H9 (cell line): ENCODE data around the gene SLC9A7. TPM values are rescaled to one million over a fixed set of nuclear protein-coding genes. Genes with fewer than 3 reads are reported as not detected.

Experiments used
- DNase-seq: peaks from one replicate; pipeline ENCODE4 v3.0.0-alpha.2; 2017
- H2AFZ ChIP-seq: one replicate; pipeline ENCODE4 v1.6.1; 2013; ENCODE audit warnings: mild to moderate bottlenecking, low read length, control low read depth, moderate library complexity
- H2AK5ac ChIP-seq: 2 replicates; pipeline ENCODE4 v1.6.1; 2013; ENCODE audit warnings: low read length, control low read depth, mixed read lengths; ENCODE audit not compliant: insufficient read length
- H2BK120ac ChIP-seq: one replicate; pipeline ENCODE4 v1.6.1; 2013; ENCODE audit warnings: low read depth, mild to moderate bottlenecking, low read length, control low read depth, inconsistent platforms; ENCODE audit not compliant: poor library complexity, severe bottlenecking
- H2BK12ac ChIP-seq: 2 replicates; pipeline ENCODE4 v1.6.1; 2013; ENCODE audit warnings: low read length, control low read depth, mixed read lengths, low read depth; ENCODE audit not compliant: insufficient read length
- H2BK15ac ChIP-seq: 2 replicates; pipeline ENCODE4 v1.6.1; 2013; ENCODE audit warnings: low read depth, low read length, control low read depth
- H2BK20ac ChIP-seq: one replicate; pipeline ENCODE4 v1.6.1; 2013; ENCODE audit warnings: low read depth, mild to moderate bottlenecking, low read length, control low read depth, inconsistent platforms; ENCODE audit not compliant: poor library complexity, severe bottlenecking
- H2BK5ac ChIP-seq: 2 replicates; pipeline ENCODE4 v1.6.1; 2013; ENCODE audit warnings: low read length, control low read depth, mixed read lengths; ENCODE audit not compliant: insufficient read length
- H3K14ac ChIP-seq: 2 replicates; pipeline ENCODE4 v1.6.1; 2013; ENCODE audit warnings: low read length, control low read depth; ENCODE audit not compliant: insufficient read depth
- H3K18ac ChIP-seq: 2 replicates; pipeline ENCODE4 v1.6.1; 2013; ENCODE audit warnings: low read depth, mild to moderate bottlenecking, mixed read lengths, low read length, control low read depth; ENCODE audit not compliant: insufficient read length
- H3K23ac ChIP-seq: 2 replicates; pipeline ENCODE4 v1.6.1; 2013; ENCODE audit warnings: low read length, control low read depth, mixed read lengths, low read depth; ENCODE audit not compliant: insufficient read length
- H3K23me2 ChIP-seq: 2 replicates; pipeline ENCODE4 v1.6.1; 2013; ENCODE audit warnings: low read depth, mild to moderate bottlenecking, mixed read lengths, low read length, control low read depth; ENCODE audit not compliant: insufficient read length, poor library complexity, severe bottlenecking
- H3K27ac ChIP-seq: 2 replicates; pipeline ENCODE4 v1.5.1; 2013; ENCODE audit warnings: low read length, control low read depth, mixed read lengths, low read depth; ENCODE audit not compliant: insufficient read length
- H3K27me3 ChIP-seq: 2 replicates; pipeline ENCODE4 v1.6.1; 2013; ENCODE audit warnings: low read length, control low read depth, inconsistent platforms; ENCODE audit not compliant: insufficient read depth
- H3K4ac ChIP-seq: 2 replicates; pipeline ENCODE4 v1.6.1; 2013; ENCODE audit warnings: low read depth, mild to moderate bottlenecking, control low read depth, inconsistent platforms, low read length, moderate library complexity
- H3K4me1 ChIP-seq: 2 replicates; pipeline ENCODE4 v1.6.1; 2013; ENCODE audit warnings: low read length, control low read depth, inconsistent platforms; ENCODE audit not compliant: insufficient read depth
- H3K4me2 ChIP-seq: 2 replicates; pipeline ENCODE4 v1.6.1; 2013; ENCODE audit warnings: low read length, control low read depth, mixed read lengths; ENCODE audit not compliant: insufficient read length, insufficient read depth
- H3K56ac ChIP-seq: 2 replicates; pipeline ENCODE4 v1.6.1; 2013; ENCODE audit warnings: low read depth, mild to moderate bottlenecking, mixed read lengths, low read length, control low read depth; ENCODE audit not compliant: insufficient read length
- H3K79me1 ChIP-seq: 2 replicates; pipeline ENCODE4 v1.6.1; 2013; ENCODE audit warnings: low read depth, mild to moderate bottlenecking, moderate library complexity, low read length, control low read depth, inconsistent platforms; ENCODE audit not compliant: insufficient read depth, poor library complexity, severe bottlenecking
- H3K79me2 ChIP-seq: 2 replicates; pipeline ENCODE4 v1.6.1; 2013; ENCODE audit warnings: low read length, control low read depth, inconsistent platforms; ENCODE audit not compliant: insufficient read depth
- H3K9ac ChIP-seq: 2 replicates; pipeline ENCODE4 v1.6.1; 2013; ENCODE audit warnings: low read length, control low read depth, mixed read lengths; ENCODE audit not compliant: insufficient read length; ENCODE audit errors: extremely low read depth
- H3K9me3 ChIP-seq: one replicate; pipeline ENCODE4 v1.6.1; 2013; ENCODE audit warnings: low read depth, low read length, inconsistent platforms; ENCODE audit not compliant: control insufficient read depth
- H3T11ph ChIP-seq: one replicate; pipeline ENCODE4 v1.6.1; 2013; ENCODE audit warnings: mild to moderate bottlenecking, low read length, control low read depth, inconsistent platforms
- H4K20me1 ChIP-seq: one replicate; pipeline ENCODE4 v1.6.1; 2013; ENCODE audit not compliant: control insufficient read depth, insufficient read length, insufficient read depth
- H4K5ac ChIP-seq: 2 replicates; pipeline ENCODE4 v1.6.1; 2013; ENCODE audit warnings: low read depth, mild to moderate bottlenecking, mixed read lengths, low read length, control low read depth; ENCODE audit not compliant: insufficient read length
- H4K8ac ChIP-seq: replicated peaks from 2 replicates; pipeline ENCODE4 v1.6.1; 2013; ENCODE audit warnings: low read length, control low read depth, mixed read lengths, low read depth; ENCODE audit not compliant: insufficient read length
- H4K91ac ChIP-seq: 2 replicates; pipeline ENCODE4 v1.6.1; 2013; ENCODE audit warnings: low read depth, mild to moderate bottlenecking, moderate library complexity, mixed read lengths, low read length, control low read depth; ENCODE audit not compliant: insufficient read length
- H3K27ac Mint-ChIP-seq, 3 experiments: 2 replicates in 2 of 3; 3 replicates in 1 of 3; pipeline ENCODE4 v1.8.0; 2020 to 2021; ENCODE audit warnings: mixed read lengths in 3 of 3, mild to moderate bottlenecking in 1 of 3, moderate library complexity in 1 of 3
- H3K27me3 Mint-ChIP-seq: 2 replicates; pipeline ENCODE4 v1.8.0; 2021; ENCODE audit warnings: low read depth, mild to moderate bottlenecking, moderate library complexity, mixed read lengths
- H3K36me3 Mint-ChIP-seq, 3 experiments: 2 replicates in 2 of 3; 3 replicates in 1 of 3; pipeline ENCODE4 v1.8.0; 2020 to 2021; ENCODE audit warnings: low read depth in 3 of 3, mixed read lengths in 3 of 3; ENCODE audit not compliant: insufficient read depth in 1 of 3
- H3K4me1 Mint-ChIP-seq, 2 experiments: 2 replicates each; pipeline ENCODE4 v1.8.0; 2020; ENCODE audit warnings: mixed read lengths in 2 of 2
- H3K4me3 Mint-ChIP-seq, 2 experiments: 2 replicates in 1 of 2; 3 replicates in 1 of 2; pipeline ENCODE4 v1.8.0; 2020 to 2021; ENCODE audit warnings: mild to moderate bottlenecking in 2 of 2, mixed read lengths in 2 of 2, moderate library complexity in 1 of 2
- H3K9me3 Mint-ChIP-seq, 2 experiments: 2 replicates in 1 of 2; 3 replicates in 1 of 2; pipeline ENCODE4 v1.8.0; 2020; ENCODE audit warnings: mild to moderate bottlenecking in 2 of 2, mixed read lengths in 2 of 2, moderate library complexity in 1 of 2
- CTCF ChIP-seq: fragments of 200-600 bp; sonication (generic); conservative IDR thresholded peaks from 3 replicates; pipeline ENCODE4 v1.8.0; 2021; ENCODE audit warnings: antibody characterized with exemption, mild to moderate bottlenecking
- WGBS: extraction: QIAGEN DNeasy Blood & Tissue Kit; methylation state at CpG from one replicate; pipeline ENCODE4 v1.1.7; 2013; ENCODE audit warnings: missing lambda C conversion rate, low lambda C conversion rate, mixed read lengths; ENCODE audit not compliant: insufficient read length; ENCODE audit errors: extremely low coverage; 5-methylcytosine and 5-hydroxymethylcytosine counted together
- total RNA-seq: library from RNA; stranded (reverse); gene quantifications from 2 replicates; pipeline ENCODE4 v1.2.1, GENCODE V29; 2021

The SLC9A7 gene
- total RNA-seq, 1 experiment from 2014 or later = 5.9 TPM

- no CpG with 5 or more reads among the region's 6 CpGs for WGBS
- no peak overlapping the region for H3K4ac ChIP-seq
- H3K27me3 ChIP-seq = no peaks in the 10 kb centered on the region
- H3K9me3 ChIP-seq = peaks cover 17% of the 10 kb centered on the region
- no peaks in the 10 kb centered on the region for H4K20me1 ChIP-seq
- H3K4me1 ChIP-seq = no peaks in the 10 kb centered on the region
- no peak overlapping the region for H3K14ac ChIP-seq
- no peak overlapping the region for H3K27ac ChIP-seq
- H3K56ac ChIP-seq = no peak overlapping the region
- Mint-ChIP-seq H3K27me3 (no peaks in the 10 kb centered on the region), H3K36me3 (peaks cover 7 to 20% (median 10%) of the 10 kb centered on the region in 3 experiments; a peak in 5 of 7 replicates), H3K27ac (no peak overlapping the region), H3K9me3 (peaks cover 63 to 70% of the 10 kb centered on the region in 2 experiments), H3K4me3 (no peak overlapping the region), H3K4me1 (no peaks in the 10 kb centered on the region)
- H4K8ac ChIP-seq = no peak overlapping the region
- no peak overlapping the region for H3T11ph ChIP-seq
- peaks cover 3% of the 10 kb centered on the region for H3K79me1 ChIP-seq
- H3K18ac ChIP-seq = no peak overlapping the region
- H3K23ac ChIP-seq = no peak overlapping the region
- H3K23me2 ChIP-seq = no peaks in the 10 kb centered on the region
- no peak overlapping the region for H2AFZ ChIP-seq
- H2BK120ac ChIP-seq = no peak overlapping the region
- H4K5ac ChIP-seq = no peak overlapping the region
- H3K9ac ChIP-seq = no peak overlapping the region
- H2AK5ac ChIP-seq = no peak overlapping the region
- no peak overlapping the region for H2BK12ac ChIP-seq
- H2BK15ac ChIP-seq = no peak overlapping the region
- no peak overlapping the region for H3K4me2 ChIP-seq
- TF ChIP-seq CTCF = no peak
- H3K79me2 ChIP-seq = no peaks in the 10 kb centered on the region; the same call in 1 of the 2 replicates
- DNase-seq = no peak
- H2BK20ac ChIP-seq = no peak overlapping the region
- no peak overlapping the region for H4K91ac ChIP-seq
- no peak overlapping the region for H2BK5ac ChIP-seq
Observed at GRCh38 chrX:46597771-46598170, 161.1 kb downstream of the SLC9A7 start.
